HG03039 (cell line): ENCODE data around the gene HEATR9.

Source experiments
- ATAC-seq: cut with Tn5 transposase; IDR thresholded peaks from one replicate; pipeline ENCODE4 v1.9.1; 2021; ENCODE audit warnings: mild to moderate bottlenecking, moderate library complexity; ENCODE audit not compliant: unreplicated experiment

HEATR9 gene

DNA sequence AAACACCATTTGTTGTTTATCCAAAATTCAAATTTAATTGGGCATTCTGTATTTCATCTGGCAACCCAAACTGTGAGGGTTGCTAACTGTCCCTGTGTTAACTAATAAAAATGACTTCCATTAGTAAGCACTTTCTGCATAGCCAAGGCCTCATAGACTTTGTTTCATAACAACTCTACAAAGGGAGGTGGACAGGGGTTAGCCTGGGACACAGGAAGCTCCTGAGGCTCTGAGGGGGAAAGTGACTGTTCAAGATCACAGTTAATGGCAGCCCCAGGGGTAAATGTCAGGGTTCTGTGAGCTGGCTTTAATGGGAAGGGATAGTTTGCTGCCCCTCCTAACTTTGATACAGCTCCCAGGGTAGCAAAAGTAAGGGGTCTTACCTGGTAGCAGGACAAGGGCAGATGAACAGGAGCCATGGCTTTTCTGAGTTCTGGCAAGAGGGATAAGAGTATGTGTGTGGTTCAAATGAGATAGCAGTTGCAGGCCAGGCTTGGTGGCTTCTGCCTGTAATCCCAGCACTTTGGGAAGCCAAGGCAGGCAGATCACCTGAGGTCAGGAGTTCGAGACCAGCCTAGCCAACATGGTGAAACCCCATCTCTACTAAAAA, 2.2 kb downstream of the HEATR9 start:
- no peak for ATAC-seq

DNA sequence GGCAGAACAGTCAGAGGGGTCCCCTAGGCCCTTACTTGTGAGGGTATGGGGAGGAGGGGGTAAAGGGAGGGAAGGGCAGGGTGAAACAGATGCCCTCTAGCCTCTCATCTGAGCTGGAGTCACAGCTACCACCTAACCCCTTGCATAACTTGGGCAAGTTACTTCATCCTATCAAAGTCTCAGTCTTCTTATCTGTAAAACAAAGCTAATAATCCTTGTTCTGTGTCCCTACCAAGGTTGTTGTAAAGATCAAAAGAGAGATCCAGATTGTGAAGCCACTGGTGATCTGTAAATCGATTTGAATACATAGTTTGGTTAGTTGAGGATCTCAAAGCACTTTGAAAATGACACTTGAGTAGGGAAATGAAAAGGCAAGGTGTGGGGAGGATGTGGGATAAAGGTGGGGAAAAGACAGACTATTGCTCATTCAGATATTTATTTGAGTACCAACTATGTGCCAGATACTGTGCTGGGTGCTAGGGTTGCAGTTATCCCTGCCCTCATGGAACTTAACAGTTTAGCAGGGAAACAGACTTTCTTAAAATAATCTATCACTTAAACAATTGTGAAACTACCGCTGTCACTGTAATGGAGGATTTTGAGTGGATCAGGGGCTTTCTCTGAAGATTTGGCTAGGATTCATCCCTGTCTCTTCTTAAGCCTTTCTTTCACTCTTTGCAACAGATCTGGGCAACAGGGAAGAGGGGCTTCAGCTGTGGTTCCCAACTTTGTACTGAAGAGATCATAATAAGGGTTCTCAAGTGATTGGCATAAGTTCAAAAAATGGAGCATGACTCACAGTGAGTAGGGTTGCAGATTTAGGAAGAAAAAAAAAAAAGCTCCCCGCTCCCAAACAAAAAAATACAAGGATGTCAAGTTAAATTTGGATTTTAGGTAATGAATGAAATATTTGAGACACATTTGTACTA, 3.0 kb downstream of the HEATR9 start:
- no peak for ATAC-seq

DNA sequence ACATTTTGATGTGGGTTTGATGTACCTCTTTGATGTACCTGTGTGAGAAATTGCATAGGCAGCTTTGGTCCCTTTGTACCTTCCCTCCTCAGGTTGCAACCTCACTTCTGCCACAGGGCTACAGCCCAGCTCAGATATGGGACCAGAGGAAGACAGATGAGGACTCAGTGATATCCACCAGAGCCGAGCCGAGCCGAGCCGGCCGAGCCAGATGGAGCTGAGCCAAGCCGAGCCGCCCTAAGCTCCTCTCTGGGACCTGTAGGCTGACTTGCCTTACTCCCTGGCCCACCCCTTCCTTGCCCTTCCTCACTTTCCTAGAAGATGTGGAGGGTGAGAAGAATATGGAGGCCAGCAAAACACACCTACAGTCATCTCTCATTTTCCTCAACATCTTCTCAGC, 3.8 kb downstream of the HEATR9 start:
- ATAC-seq = no peak

DNA sequence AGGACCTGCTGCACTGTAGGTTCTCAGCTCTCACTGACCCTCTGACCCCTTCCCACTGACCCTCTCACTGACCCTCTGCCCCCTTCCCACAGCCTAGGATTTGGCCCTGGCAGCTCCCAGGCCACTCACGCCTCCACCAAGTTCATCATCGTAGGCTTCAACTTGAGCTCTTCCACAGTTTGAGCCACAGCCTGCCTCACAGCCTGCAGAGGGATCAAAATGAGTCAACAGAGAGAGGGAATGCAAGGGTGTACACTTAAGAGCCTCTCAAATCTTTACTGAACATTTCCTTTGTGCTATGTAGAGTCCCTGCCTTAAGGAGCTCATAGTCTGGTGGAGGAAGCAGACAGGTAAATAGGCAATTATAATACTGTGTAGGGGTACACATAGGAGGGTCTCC, 12.1 kb downstream of the HEATR9 start:
- no peak for ATAC-seq

DNA sequence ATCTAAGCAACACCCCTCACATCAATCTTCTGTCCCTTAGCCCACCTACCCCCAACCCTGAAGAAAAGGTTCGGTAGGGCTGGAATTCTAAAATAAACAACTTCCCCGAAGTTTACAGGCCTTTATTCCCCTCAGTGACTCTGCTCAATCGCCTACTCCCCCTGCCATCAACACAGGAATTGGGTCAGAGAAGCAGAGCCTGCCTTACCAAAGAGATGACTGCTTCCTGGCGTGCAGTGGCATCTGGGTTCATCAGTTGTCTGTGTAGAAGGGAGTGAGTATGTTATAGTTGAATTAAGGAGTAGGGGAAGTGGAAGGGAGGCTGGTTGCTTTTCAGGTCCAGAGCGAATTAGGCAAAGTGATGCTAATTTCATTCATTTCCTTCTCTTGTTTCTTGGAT, 12.7 kb downstream of the HEATR9 start:
- no peak for ATAC-seq

DNA sequence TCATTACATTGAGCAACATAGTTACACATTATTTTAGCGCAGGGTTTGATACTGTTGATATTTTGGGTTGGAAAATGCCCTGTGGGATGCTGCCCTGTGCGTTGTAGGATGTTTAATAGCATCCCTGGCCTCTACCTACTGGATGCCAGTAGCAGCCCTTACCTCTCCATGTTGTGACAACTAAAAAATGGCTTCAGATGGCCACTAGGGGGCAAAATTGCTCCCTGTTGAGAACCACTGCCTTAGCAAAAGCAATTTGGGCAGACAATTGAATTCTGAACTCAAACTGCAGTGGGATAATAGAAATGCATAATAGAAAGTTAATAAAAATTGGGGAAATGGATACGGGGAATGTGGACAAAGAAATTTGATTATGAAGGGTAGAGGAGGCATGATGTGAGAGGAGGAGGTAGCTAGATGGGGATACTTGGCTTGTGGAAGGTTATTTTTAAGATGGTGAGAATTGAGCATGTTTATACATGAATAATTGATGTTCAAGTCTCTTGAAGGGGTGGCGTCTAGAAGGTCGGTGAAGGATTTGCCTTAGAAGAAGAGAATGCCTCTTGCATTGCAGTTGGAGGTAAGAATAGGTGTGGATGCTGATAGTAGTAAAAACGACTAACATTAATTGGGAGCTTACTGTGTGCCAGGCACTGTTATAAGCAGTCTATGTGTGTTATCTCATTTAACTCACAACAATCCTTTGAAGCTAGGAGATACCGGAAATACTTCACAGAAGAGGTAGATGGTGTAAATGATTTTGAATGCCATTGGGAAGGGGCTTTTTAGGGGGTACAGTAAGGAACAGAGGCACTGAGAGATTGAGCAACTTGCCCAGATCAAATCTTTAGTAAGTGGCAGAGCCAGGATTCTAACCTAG, 19.0 kb downstream of the HEATR9 start:
- ATAC-seq = no peak

DNA sequence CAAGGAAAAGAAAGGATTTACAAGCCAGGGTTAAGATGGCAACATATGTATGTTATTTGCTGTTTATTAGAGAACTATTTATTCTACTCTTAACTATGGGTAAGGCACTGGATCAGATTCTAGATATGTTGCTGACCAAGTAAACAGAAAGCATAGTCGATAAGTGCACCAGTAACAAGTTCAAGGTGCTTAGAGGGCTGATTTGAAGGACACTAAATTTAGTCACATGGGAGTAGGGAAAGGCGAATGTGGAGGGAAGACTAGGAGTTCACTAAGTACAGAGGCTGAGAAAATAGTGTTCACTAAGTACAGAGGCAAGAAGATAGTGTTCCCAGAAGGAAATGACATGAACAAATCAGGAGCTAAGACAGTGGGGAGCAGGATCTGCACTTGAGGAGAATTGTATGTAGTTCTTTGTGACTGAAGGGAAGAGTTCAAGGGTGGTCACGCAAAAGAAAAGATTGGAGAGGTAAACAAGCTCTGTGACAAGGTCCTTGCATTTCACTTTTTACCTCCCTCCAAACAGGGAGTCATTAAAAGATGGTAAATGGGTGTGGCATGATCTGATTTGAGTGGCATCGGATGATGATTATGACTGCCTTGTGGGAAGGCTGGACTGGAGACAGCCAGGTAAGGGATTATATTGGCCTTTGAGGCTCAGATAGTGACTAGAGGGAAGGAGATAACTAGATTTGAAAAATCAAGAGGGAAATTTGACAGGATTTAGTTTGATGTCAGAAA, 20.9 kb downstream of the HEATR9 start:
- ATAC-seq = no peak

DNA sequence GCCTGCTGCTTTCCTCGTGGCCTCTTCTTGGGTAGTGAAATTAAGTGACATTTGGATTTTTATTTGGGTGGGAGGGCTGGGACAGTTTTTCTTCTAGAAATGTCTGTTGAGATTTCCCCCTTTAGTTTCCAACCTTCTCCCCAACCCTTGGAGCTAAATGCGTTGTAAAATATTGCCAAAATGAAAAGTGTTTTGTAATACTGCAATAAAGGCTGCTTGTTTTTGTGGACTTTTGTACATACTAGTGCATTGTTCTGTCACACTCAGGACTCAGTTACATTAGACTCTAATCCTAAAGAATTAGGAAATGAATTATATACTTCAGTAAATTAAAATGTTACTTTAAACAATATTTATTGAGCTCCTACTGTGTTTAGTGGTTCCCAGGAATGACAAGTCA, 21.7 kb downstream of the HEATR9 start:
- ATAC-seq = no peak

DNA sequence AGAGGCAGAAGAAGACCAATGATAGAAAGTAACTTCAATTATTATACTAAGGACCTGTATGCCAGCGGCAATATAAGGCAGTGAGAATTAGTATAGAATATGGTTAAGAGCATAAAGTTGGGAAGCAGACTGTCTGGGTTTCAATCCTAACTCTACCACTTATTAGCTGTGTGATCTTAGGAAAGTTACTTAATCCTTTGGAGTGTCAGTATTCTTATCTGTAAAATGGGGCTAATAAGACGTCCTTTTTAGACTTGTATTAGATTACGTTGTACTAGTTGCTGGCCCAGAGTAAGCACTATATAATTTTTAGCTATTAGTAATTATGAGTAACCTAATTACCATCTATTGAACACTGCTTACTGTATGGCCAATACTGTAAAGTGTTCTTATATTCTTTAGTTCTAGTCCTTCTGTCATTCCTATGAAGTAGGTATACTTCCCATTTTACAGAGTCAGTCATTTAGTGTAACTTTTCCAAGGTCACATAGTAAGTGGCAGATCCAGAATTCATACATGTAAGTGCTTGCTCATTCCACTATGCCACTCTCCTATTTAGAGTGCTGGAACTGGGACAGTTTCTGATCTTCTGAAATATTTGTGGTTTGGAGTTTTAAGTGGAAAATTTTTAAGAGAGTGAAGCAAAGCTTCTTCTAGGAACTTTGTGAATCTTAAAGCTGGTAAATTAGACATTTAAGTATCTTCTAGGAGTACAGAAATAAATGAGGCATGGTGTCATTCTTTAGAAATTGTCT, 22.5 kb downstream of the HEATR9 start:
- ATAC-seq = no peak

DNA sequence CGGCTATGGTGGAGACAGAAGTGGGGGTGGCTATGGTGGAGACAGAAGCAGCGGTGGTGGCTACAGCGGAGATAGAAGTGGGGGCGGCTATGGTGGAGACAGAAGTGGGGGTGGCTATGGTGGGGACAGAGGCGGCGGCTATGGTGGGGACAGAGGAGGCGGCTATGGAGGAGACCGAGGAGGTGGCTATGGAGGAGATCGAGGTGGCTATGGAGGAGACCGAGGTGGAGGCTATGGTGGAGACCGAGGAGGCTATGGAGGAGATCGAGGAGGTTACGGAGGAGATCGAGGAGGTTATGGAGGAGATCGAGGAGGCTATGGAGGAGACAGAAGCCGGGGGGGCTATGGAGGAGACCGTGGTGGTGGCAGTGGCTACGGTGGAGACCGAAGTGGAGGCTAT, 24.1 kb downstream of the HEATR9 start:
- ATAC-seq = no peak

DNA sequence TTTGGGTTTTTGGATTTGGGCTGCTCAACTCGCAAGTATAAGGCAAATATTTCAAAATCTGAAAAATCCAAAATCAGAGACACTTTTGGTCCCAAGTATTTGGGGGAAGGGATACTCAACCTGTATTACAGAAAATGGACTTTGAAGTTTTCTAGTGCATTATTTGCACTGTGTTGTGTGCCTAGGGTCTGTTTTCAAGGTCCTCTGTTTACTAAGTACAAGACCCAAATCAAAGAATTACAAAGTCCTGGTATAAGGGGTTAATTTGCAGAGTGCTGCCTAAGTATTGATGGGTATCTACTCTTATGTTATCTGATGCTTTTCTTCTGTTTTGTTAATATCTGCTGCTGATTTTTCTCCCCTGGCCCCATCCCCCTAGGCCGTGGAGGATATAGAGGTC, 25.0 kb downstream of the HEATR9 start:
- no peak for ATAC-seq

DNA sequence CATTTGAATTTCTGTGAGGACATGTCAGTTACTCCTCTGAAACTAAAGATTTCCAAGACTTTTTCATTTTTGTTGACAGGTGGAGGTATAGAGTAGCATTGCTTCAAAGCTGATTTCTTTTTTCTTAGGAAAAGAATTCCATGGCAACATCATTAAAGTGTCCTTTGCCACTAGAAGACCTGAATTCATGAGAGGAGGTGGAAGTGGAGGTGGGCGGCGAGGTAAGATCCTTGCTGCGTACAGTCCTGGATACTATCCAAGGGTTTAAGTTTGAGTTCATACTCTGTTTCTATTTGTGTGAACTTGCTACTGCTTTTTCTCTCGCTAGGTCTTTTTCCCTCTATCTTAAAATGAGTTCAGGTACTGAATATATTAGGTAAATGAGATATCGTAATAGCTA, 26.5 kb downstream of the HEATR9 start:
- ATAC-seq = no peak

DNA sequence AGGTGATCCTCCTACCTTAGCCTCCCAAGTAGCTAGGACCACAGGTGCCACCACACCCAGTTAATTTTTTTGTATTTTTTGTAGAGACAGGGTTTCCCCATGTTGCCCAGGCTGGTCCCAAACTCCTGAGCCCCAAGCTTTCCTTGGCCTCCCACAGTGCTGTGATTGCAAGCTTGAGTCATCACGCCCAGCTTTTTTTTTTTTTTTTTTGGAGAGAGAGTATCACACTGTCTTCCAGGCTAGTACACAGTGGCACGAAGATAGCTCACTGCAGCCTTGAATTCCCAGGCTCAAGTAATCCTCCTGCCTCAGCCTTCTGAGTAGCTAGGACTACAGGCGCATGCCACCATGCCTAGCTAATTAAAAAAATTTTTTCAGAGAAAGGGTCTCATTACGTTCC, 27.2 kb downstream of the HEATR9 start:
- ATAC-seq = no peak

DNA sequence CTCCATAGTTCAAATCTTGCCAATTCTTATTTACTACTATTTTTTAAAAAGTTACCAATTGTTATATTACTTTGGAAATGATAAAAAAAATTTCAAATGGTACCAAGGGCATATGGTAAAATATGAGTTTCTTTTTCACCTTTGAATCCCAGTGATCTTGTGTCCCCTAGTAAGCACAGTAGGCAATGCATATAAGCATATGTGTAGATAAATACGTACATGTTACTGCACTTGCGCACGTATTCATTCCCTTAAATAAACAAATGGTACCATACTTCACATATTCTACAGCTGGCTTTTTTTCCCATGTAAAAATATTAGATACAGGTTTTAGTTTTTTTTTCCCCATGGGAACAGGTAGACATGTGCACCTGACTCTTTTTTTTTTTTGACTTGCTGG, 27.6 kb downstream of the HEATR9 start:
- ATAC-seq = no peak

DNA sequence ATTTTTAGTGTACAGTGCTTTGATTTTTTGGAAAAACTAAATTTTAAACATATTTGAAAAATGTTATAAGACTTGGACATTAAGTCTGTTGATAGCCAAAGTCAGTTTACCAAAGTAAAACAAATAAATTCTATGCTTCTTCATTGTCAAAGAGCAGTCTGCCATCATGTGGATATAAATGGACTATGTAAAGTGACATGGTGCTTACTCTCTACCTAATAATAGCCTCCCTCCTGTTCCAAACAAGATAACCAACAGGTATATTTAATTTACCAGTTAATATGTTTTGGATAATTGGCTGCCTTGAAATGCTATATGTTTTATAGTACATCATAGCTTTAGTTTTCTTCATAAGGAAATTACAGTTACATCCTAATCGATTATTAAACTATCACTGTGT, 43.5 kb downstream of the HEATR9 start:
- ATAC-seq = no peak

DNA sequence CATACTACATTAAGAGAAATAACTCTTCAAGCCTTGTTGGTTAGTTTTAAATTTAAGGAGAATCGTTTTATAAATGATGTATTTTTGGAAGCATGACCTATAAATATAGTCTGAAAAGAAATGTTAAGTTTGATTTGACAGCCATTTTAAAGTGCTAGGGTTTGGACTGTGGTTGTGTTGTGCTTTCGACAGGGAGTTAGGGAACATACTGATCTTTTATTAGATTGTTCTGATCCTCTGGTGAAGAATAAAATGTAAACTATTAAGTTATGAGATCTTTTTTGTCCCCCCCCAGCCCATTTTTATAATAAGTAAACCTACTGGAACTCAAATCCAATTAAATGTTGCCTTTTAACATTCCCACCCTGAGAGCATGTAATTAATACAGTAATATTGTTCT, 47.4 kb downstream of the HEATR9 start:
- ATAC-seq = no peak

DNA sequence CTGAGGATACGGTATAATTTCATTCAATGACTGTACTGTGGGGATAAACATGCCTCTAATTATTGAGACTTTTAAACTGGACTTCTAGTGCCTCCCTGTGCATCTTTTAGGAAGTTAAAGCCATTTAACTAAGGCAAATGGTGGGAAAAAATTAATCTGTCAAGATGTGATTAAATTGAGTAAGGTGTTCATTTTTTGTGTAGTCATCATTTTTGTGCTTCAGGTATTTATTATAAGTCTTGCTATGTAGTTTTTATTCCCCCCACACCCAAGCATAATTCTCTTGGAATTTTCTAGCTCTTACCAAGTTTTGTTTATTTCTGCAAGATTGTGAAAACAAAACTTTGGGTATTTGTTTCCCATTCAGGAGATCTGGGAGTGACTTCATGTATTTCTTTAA, 49.2 kb downstream of the HEATR9 start:
- no peak for ATAC-seq

DNA sequence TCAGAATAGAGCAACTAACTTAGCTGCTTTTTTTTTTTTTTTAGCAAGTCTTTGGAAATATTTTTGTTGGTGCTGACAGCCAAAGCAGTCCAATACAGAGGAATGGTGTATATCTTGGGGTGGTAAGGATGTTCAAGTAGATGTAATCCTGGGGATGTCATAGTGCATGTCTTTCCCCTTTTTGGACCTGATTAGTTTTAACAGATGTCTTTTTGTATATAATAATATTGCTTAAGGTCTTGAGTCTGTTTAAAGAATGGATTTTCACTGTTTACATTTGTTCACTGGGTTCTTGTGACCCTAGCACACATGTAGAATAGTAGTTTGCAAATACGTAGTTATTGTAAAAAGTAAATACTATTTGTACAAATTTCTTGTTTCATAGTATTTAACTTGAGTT, 51.5 kb downstream of the HEATR9 start:
- no peak for ATAC-seq

DNA sequence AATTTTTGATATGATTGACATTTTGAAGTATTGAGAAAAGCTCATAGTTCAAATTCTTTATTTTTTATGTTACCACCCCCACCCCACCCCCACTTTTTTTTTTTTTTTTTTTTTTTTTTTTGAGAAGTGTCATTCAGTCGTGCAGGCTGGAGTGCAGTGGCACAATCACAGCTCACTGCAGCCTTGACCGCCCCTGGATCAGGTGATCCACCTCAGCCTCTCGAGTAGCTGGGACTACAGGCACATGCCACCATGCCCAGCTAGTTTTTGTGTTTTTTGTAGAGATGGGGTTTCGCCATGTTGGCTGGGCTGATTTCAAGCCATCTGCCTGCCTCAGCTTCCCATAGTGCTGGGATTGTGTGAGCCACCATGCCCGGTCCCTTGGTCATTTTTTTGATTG, 52.0 kb downstream of the HEATR9 start:
- ATAC-seq = no peak

DNA sequence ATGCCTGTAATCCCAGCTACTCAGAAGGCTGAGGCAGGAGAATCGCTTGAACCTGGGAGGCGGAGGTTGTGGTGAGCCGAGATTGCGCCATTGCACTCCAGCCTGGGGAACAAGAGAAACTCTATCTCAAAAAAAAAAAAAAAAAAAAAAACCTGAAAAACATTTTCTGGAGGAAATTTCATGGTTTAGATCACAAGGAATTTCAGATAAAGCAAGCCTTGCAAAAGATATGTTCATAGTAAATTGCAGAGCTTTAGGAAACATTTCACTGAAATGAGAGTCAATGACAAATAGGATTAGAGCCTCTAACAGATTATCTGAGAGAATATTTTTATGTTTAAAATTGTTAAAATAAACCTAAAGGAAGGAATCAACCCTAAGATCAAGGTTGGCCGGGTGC, 56.2 kb downstream of the HEATR9 start:
- ATAC-seq = no peak
